Lung microvascular endothelial cell (primary cell): ENCODE results near the gene NTMT2. TPM values are rescaled to one million over a fixed set of nuclear protein-coding genes. Genes with fewer than 3 reads are reported as not detected.

ENCODE experiments used
- DNase-seq, 2 donors: peaks; one replicate each; pipeline versions ENCODE4 v3.0.0 to v3.0.0-alpha.2; 2010; ENCODE audit warnings: low read depth in 2 of 2
- total RNA-seq: library from RNA; depleted of rRNA; stranded (reverse); fragments of >200 nt; gene quantifications from 2 replicates; pipeline ENCODE4 v1.2.1, GENCODE V29; 2014

Gene NTMT2
- total RNA-seq, 1 donor from 2014 or later = not detected

- no peak for DNase-seq
Measured at GRCh38 chr1:170205301-170205700, 59.5 kb downstream of the NTMT2 start.

GRCh38 chr1:170209125-170209524 is 63.4 kb downstream of the NTMT2 start:
- DNase-seq = no peak

GRCh38 chr1:170210142-170210541 is 64.4 kb downstream of the NTMT2 start:
- DNase-seq = no peak

- DNase-seq = no peak
Measured at GRCh38 chr1:170213596-170213995, 67.8 kb downstream of the NTMT2 start.

GRCh38 chr1:170214117-170215032 is 68.6 kb downstream of the NTMT2 start:
- no peak for DNase-seq

GRCh38 chr1:170215072-170215885 is 69.5 kb downstream of the NTMT2 start:
- no peak for DNase-seq

- DNase-seq = no peak
Measured at GRCh38 chr1:170217517-170218256, 71.9 kb downstream of the NTMT2 start.

GRCh38 chr1:170218257-170218650 is 72.5 kb downstream of the NTMT2 start:
- DNase-seq = no peak

Other genes with a start within 250 kb of the NTMT2 start
- gene KIFAP3, start 71.3 kb upstream of the NTMT2 start, total RNA-seq = 10.2 and 19.0 TPM in 2 replicates